Measurements from ENCODE around the gene POLR2H. TPM values are rescaled to one million over a fixed set of nuclear protein-coding genes. Genes with fewer than 3 reads are reported as not detected.

Gene POLR2H
- total RNA-seq, 5 donors from 2014 or later (not counting 1 experiment from before 2014, with no cell fraction given): 33.0 to 75.1 (median 53.3) TPM

- no peak for ATAC-seq (replicated peaks in 1 of 4)
- H3K4me3 Mint-ChIP-seq: no peak overlapping the region
- Histone ChIP-seq H3K4me3 (ENCODE audit: control insufficient read depth in 1 of 2, extremely low read depth in 1 of 2, low read length in 1 of 2) (no peak overlapping the region), H3K9me3 (no peaks in the 10 kb centered on the region), H3K27ac (ENCODE audit: low read length) (no peak overlapping the region), H3K4me1 (ENCODE audit: control insufficient read depth in 1 of 2, extremely low read depth in 1 of 2, insufficient read depth in 2 of 2, low read length in 2 of 2) (peaks cover 0 to 5% of the 10 kb centered on the region in 2 experiments), H3K36me3 (ENCODE audit: control insufficient read depth in 2 of 2, extremely low read depth in 1 of 2, insufficient read depth in 1 of 2, low read length in 1 of 2) (peaks cover 0 to 7% of the 10 kb centered on the region in 2 donors), H3K27me3 (replicated peaks in 1 of 2; ENCODE audit: control insufficient read depth in 2 of 2, extremely low read depth in 1 of 2, insufficient read depth in 2 of 2, low read length in 1 of 2) (peaks cover 0 to 4% of the 10 kb centered on the region in 2 experiments)
- H3K27ac Mint-ChIP-seq: no peak overlapping the region
- H3K27me3 Mint-ChIP-seq: no peaks in the 10 kb centered on the region
- WGBS (ENCODE audit: insufficient coverage): 86% methylated on average over 5 of the region's 5 CpGs
- ChIA-PET POLR2A (no interaction called here), CTCF (interaction anchor here (0.6 to 0.9 kb wide), 2 partner anchors 13 to 355 kb away, joined by 3 to 6 read pairs; no protein-coding TSS in a partner anchor)
- H3K36me3 Mint-ChIP-seq: peaks cover 10% of the 10 kb centered on the region
- peaks cover under 1 to 2% (median 2%) of the 10 kb centered on the region in 3 donors for H3K4me1 Mint-ChIP-seq
- DNase-seq: no peak
- H3K9me3 Mint-ChIP-seq: no peaks in the 10 kb centered on the region
These were observed 18.2 kb upstream of the POLR2H start for GRCh38 chr3:184343200-184343876.

DNA sequence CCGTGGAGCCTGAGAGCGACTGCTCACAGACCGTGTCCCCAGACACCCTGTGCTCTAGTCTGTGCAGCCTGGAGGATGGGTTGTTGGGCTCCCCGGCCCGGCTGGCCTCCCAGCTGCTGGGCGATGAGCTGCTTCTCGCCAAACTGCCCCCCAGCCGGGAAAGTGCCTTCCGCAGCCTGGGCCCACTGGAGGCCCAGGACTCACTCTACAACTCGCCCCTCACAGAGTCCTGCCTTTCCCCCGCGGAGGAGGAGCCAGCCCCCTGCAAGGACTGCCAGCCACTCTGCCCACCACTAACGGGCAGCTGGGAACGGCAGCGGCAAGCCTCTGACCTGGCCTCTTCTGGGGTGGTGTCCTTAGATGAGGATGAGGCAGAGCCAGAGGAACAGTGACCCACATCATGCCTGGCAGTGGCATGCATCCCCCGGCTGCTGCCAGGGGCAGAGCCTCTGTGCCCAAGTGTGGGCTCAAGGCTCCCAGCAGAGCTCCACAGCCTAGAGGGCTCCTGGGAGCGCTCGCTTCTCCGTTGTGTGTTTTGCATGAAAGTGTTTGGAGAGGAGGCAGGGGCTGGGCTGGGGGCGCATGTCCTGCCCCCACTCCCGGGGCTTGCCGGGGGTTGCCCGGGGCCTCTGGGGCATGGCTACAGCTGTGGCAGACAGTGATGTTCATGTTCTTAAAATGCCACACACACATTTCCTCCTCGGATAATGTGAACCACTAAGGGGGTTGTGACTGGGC lies 16.8 kb upstream of the POLR2H start:
- ATAC-seq (replicated peaks in 1 of 4) (no peak), DNase-seq (no peak)
- Mint-ChIP-seq H3K4me1 (no peaks in the 10 kb centered on the region), H3K27ac (no peak overlapping the region), H3K9me3 (no peaks in the 10 kb centered on the region), H3K27me3 (no peaks in the 10 kb centered on the region), H3K36me3 (peaks cover 10% of the 10 kb centered on the region), H3K4me3 (no peak overlapping the region)
- Histone ChIP-seq H3K4me1 (ENCODE audit: control insufficient read depth in 1 of 2, extremely low read depth in 1 of 2, insufficient read depth in 2 of 2, low read length in 2 of 2) (no peaks in the 10 kb centered on the region), H3K27me3 (replicated peaks in 1 of 2; ENCODE audit: control insufficient read depth in 2 of 2, extremely low read depth in 1 of 2, insufficient read depth in 2 of 2, low read length in 1 of 2) (no peaks in the 10 kb centered on the region), H3K27ac (ENCODE audit: low read length) (no peak overlapping the region), H3K36me3 (ENCODE audit: control insufficient read depth in 2 of 2, extremely low read depth in 1 of 2, insufficient read depth in 1 of 2, low read length in 1 of 2) (peaks cover 0 to 7% of the 10 kb centered on the region in 2 donors), H3K9me3 (no peaks in the 10 kb centered on the region), H3K4me3 (ENCODE audit: control insufficient read depth in 1 of 2, extremely low read depth in 1 of 2, low read length in 1 of 2) (no peak overlapping the region)
- ChIA-PET CTCF (no interaction called here), POLR2A (no interaction called here)
- WGBS (ENCODE audit: insufficient coverage): 94% methylated on average over 20 of the region's 24 CpGs

GRCh38 chr3:184345317-184346144 lies 16.0 kb upstream of the POLR2H start:
- CTCF ChIA-PET: no interaction called here
- 75% methylated on average over 8 of the region's 14 CpGs for WGBS (ENCODE audit: insufficient coverage)
- H3K4me3 Mint-ChIP-seq: no peak overlapping the region
- POLR2A ChIA-PET: no interaction called here
- Histone ChIP-seq H3K9me3 (no peaks in the 10 kb centered on the region), H3K36me3 (ENCODE audit: control insufficient read depth in 2 of 2, extremely low read depth in 1 of 2, insufficient read depth in 1 of 2, low read length in 1 of 2) (peaks cover 0 to 7% of the 10 kb centered on the region in 2 donors), H3K27me3 (replicated peaks in 1 of 2; ENCODE audit: control insufficient read depth in 2 of 2, extremely low read depth in 1 of 2, insufficient read depth in 2 of 2, low read length in 1 of 2) (no peaks in the 10 kb centered on the region), H3K27ac (ENCODE audit: low read length) (no peak overlapping the region), H3K4me3 (ENCODE audit: control insufficient read depth in 1 of 2, extremely low read depth in 1 of 2, low read length in 1 of 2) (no peak overlapping the region), H3K4me1 (ENCODE audit: control insufficient read depth in 1 of 2, extremely low read depth in 1 of 2, insufficient read depth in 2 of 2, low read length in 2 of 2) (no peaks in the 10 kb centered on the region)
- H3K27me3 Mint-ChIP-seq: no peaks in the 10 kb centered on the region
- no peaks in the 10 kb centered on the region for H3K4me1 Mint-ChIP-seq
- H3K27ac Mint-ChIP-seq: no peak overlapping the region
- H3K36me3 Mint-ChIP-seq: peaks cover 10% of the 10 kb centered on the region
- no peak for DNase-seq
- no peaks in the 10 kb centered on the region for H3K9me3 Mint-ChIP-seq
- peak in 3 of 4 experiments; percentile 34 to 38 (median 35) for ATAC-seq (replicated peaks in 1 of 4)

- WGBS (ENCODE audit: insufficient coverage): 92% methylated on average over 17 of the region's 20 CpGs
- Histone ChIP-seq H3K27me3 (replicated peaks in 1 of 2; ENCODE audit: control insufficient read depth in 2 of 2, extremely low read depth in 1 of 2, insufficient read depth in 2 of 2, low read length in 1 of 2) (no peaks in the 10 kb centered on the region), H3K27ac (ENCODE audit: low read length) (no peak overlapping the region), H3K9me3 (no peaks in the 10 kb centered on the region), H3K4me1 (ENCODE audit: control insufficient read depth in 1 of 2, extremely low read depth in 1 of 2, insufficient read depth in 2 of 2, low read length in 2 of 2) (no peaks in the 10 kb centered on the region), H3K4me3 (ENCODE audit: control insufficient read depth in 1 of 2, extremely low read depth in 1 of 2, low read length in 1 of 2) (no peak overlapping the region), H3K36me3 (ENCODE audit: control insufficient read depth in 2 of 2, extremely low read depth in 1 of 2, insufficient read depth in 1 of 2, low read length in 1 of 2) (peaks cover 0 to 7% of the 10 kb centered on the region in 2 donors)
- no peak overlapping the region for H3K4me3 Mint-ChIP-seq
- peaks cover 7% of the 10 kb centered on the region for H3K36me3 Mint-ChIP-seq
- H3K27me3 Mint-ChIP-seq: no peaks in the 10 kb centered on the region
- no peak overlapping the region for H3K27ac Mint-ChIP-seq
- ChIA-PET CTCF (no interaction called here), POLR2A (no interaction called here)
- H3K9me3 Mint-ChIP-seq: no peaks in the 10 kb centered on the region
- ATAC-seq (replicated peaks in 1 of 4) (no peak), DNase-seq (no peak)
- no peaks in the 10 kb centered on the region for H3K4me1 Mint-ChIP-seq
These were observed 14.9 kb upstream of the POLR2H start for GRCh38 chr3:184346480-184347190.

DNA sequence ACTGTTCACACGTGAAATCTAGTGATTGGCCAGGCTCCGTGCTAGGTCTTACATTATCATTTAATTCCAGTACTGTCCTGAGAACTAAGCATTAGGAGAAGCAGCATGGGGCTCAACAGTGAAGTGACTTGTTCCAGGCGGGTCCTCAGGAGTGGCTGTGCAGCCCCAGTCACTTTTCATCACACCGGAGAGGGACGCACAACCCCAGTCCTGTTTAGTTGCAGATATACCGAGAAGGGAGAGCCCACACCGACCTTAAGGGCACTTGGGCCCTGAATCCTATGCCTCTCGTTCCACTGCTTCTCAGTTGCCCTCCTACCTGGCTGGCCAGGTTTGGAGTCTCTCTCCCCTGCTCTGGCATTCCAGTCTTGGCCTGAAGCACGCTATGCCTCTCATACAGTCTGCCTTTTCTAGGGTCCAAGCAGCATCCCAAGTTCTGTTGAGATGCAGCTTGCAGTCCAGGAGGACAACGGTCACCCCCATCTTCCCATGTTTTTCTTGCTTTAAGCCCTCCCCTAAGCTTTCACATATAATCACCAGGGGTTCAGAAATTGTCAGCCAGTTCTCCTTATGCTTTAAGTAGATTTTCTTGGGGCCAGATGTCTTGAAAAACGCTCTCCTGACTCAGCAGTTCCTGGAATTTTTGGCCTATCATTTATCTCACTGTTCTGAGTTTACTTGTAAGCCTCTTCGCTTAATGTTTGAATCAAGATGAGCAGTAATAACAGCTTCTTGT lies 14.0 kb upstream of the POLR2H start:
- no peaks in the 10 kb centered on the region for H3K9me3 Mint-ChIP-seq
- ATAC-seq (replicated peaks in 1 of 4): no peak
- H3K27me3 Mint-ChIP-seq: no peaks in the 10 kb centered on the region
- no peak overlapping the region for H3K4me3 Mint-ChIP-seq
- no peak overlapping the region for H3K27ac Mint-ChIP-seq
- no peaks in the 10 kb centered on the region for H3K4me1 Mint-ChIP-seq
- Histone ChIP-seq H3K27me3 (replicated peaks in 1 of 2; ENCODE audit: control insufficient read depth in 2 of 2, extremely low read depth in 1 of 2, insufficient read depth in 2 of 2, low read length in 1 of 2) (no peaks in the 10 kb centered on the region), H3K9me3 (no peaks in the 10 kb centered on the region), H3K27ac (ENCODE audit: low read length) (no peak overlapping the region), H3K4me3 (ENCODE audit: control insufficient read depth in 1 of 2, extremely low read depth in 1 of 2, low read length in 1 of 2) (no peak overlapping the region), H3K36me3 (ENCODE audit: control insufficient read depth in 2 of 2, extremely low read depth in 1 of 2, insufficient read depth in 1 of 2, low read length in 1 of 2) (peaks cover 0 to 7% of the 10 kb centered on the region in 2 donors), H3K4me1 (ENCODE audit: control insufficient read depth in 1 of 2, extremely low read depth in 1 of 2, insufficient read depth in 2 of 2, low read length in 2 of 2) (no peaks in the 10 kb centered on the region)
- ChIA-PET POLR2A (no interaction called here), CTCF (interaction anchor here in 1 of 2 donors (0.8 kb wide), 1 partner anchor 1498 kb away, joined by 4 read pairs; no protein-coding TSS in a partner anchor)
- peaks cover 7% of the 10 kb centered on the region for H3K36me3 Mint-ChIP-seq
- 89% methylated on average over 10 of the region's 12 CpGs for WGBS (ENCODE audit: insufficient coverage)
- no peak for DNase-seq
